T-cell (primary cell): ENCODE data around the gene PLEKHH1. TPM values are rescaled to one million over a fixed set of nuclear protein-coding genes. Genes with fewer than 3 reads are reported as not detected.

Experiments used
- ATAC-seq, 4 experiments: fragments of 200-7000 bp in 3 of 4; fragments of 150-1000 bp in 1 of 4; cut with Tn5 transposase; replicated peaks in 1 of 4; 1 replicate in 3 of 4; 2 replicates in 1 of 4; pipeline ENCODE4 v1.10.0; 2021; ENCODE audit warnings: moderate library complexity in 3 of 4, mild to moderate bottlenecking in 2 of 4, moderate number of reproducible peaks in 1 of 4
- CTCF ChIA-PET, 2 donors: fragments of 300-600 bp; sonication (Branson Sonifier 250); formaldehyde crosslinking; loops; one replicate each; lab custom pipeline; 2022; ENCODE audit warnings: antibody characterized with exemption in 2 of 2; lab: Charles Lee
- POLR2A ChIA-PET, 2 donors: fragments of 300-600 bp; sonication (Branson Sonifier 250); formaldehyde crosslinking; loops; one replicate each; lab custom pipeline; 2022; ENCODE audit warnings: antibody characterized with exemption in 2 of 2; lab: Charles Lee
- DNase-seq, 35 experiments: peaks; one replicate each; pipeline versions ENCODE4 v3.0.0 to v3.0.0-alpha.2; 2013 to 2023
- H3K27ac ChIP-seq: one replicate; pipeline ENCODE4 v1.5.1; 2013; ENCODE audit warnings: low read length
- H3K27me3 ChIP-seq, 2 experiments: replicated peaks in 1 of 2; 1 replicate in 1 of 2; 2 replicates in 1 of 2; pipeline versions ENCODE4 v1.6.1 to v1.7.0; 2013; ENCODE audit warnings: low read length in 1 of 2, mixed read lengths in 1 of 2; ENCODE audit not compliant: control insufficient read depth in 2 of 2, insufficient read depth in 2 of 2; ENCODE audit errors: extremely low read depth in 1 of 2
- H3K36me3 ChIP-seq, 2 donors: 1 replicate in 1 of 2; 2 replicates in 1 of 2; pipeline versions ENCODE4 v1.6.1 to v1.7.0; 2013; ENCODE audit warnings: low read length in 1 of 2; ENCODE audit not compliant: control insufficient read depth in 2 of 2, insufficient read depth in 1 of 2; ENCODE audit errors: extremely low read depth in 1 of 2
- H3K4me1 ChIP-seq, 2 experiments: 1 replicate in 1 of 2; 2 replicates in 1 of 2; pipeline versions ENCODE4 v1.6.1 to v1.7.0; 2013; ENCODE audit warnings: low read length in 2 of 2, mixed read lengths in 1 of 2; ENCODE audit not compliant: insufficient read depth in 2 of 2, control insufficient read depth in 1 of 2; ENCODE audit errors: extremely low read depth in 1 of 2
- H3K4me3 ChIP-seq, 2 donors: 1 replicate in 1 of 2; 2 replicates in 1 of 2; pipeline versions ENCODE4 v1.5.1 to v1.7.0; 2013; ENCODE audit warnings: mild to moderate bottlenecking in 2 of 2, low read length in 1 of 2, moderate library complexity in 1 of 2; ENCODE audit not compliant: control insufficient read depth in 1 of 2; ENCODE audit errors: extremely low read depth in 1 of 2
- H3K9me3 ChIP-seq: 2 replicates; pipeline ENCODE4 v1.7.0; 2013
- H3K27ac Mint-ChIP-seq, 2 donors: one replicate each; pipeline ENCODE4 v1.8.0; 2020 to 2021; ENCODE audit warnings: mild to moderate bottlenecking in 2 of 2, mixed read lengths in 2 of 2
- H3K27me3 Mint-ChIP-seq, 2 donors: one replicate each; pipeline ENCODE4 v1.8.0; 2021 to 2022; ENCODE audit warnings: mixed read lengths in 2 of 2
- H3K36me3 Mint-ChIP-seq: one replicate; pipeline ENCODE4 v1.8.0; 2021; ENCODE audit warnings: mixed read lengths
- H3K4me1 Mint-ChIP-seq, 3 donors: one replicate each; pipeline ENCODE4 v1.8.0; 2020 to 2022; ENCODE audit warnings: mixed read lengths in 3 of 3, mild to moderate bottlenecking in 1 of 3
- H3K4me3 Mint-ChIP-seq, 3 donors: one replicate each; pipeline ENCODE4 v1.8.0; 2020 to 2022; ENCODE audit warnings: mild to moderate bottlenecking in 3 of 3, mixed read lengths in 3 of 3, moderate library complexity in 3 of 3
- H3K9me3 Mint-ChIP-seq, 3 donors: one replicate each; pipeline ENCODE4 v1.8.0; 2020 to 2022; ENCODE audit warnings: mixed read lengths in 3 of 3
- WGBS: methylation state at CpG from one replicate; pipeline ENCODE4 v1.1.5; 2013; ENCODE audit warnings: missing lambda C conversion rate; ENCODE audit not compliant: insufficient coverage; 5-methylcytosine and 5-hydroxymethylcytosine counted together
- total RNA-seq, 35 experiments: library from RNA in 6 of 35; stranded (reverse) in 6 of 35; fragments of 120-200 nt in 1 of 35; gene quantifications; one replicate each; pipeline versions ENCODE4 v1.2.1 to v1.2.4 and lab custom pipeline; 2013 to 2026

PLEKHH1 gene
- total RNA-seq, 5 donors from 2014 or later (not counting 1 experiment from before 2014, with no cell fraction given) = 0.20 to 1.0 (median 0.58) TPM

DNA sequence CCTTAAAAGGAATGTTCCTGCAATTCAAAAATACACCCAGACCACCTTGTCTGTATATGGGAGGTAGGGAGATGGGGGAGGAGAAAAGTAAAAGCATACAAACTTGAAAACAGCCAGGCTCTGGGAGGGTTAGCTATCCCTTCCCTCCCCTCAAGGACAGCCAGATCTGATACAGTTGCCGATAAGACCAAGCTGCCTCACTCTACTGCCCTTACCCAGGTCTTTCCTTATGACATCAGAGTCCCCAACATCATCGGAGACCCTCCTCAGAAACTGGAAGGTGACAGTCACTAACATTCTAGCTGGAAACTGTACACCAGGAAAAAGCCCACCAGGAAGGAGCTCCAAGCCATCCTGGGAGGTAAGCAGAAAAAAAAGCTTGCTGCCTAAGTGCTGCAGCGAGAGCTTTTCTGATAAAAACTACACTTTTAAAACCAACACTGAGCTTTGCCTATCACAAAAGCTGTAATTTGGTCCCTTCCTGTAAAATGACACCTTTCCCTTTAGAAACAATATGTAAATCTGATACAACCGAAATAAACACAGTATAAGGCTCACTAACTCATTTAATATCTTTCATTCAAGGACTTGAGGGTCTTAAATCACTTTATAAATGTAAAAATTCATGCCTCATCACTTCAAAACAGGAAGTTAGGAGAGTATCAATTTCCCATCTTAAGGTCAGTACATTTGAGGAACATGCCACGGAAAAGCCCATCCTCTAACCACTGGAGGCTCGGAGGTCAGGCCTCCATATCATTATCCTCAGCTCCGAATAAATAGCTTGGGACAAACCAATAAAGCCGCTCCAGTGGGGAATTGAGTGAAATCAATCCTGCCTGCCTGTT lies 20.4 kb upstream of the PLEKHH1 start:
- Mint-ChIP-seq H3K36me3 (no peaks in the 10 kb centered on the region), H3K9me3 (no peaks in the 10 kb centered on the region), H3K27me3 (no peaks in the 10 kb centered on the region), H3K4me1 (peaks cover 7 to 37% (median 32%) of the 10 kb centered on the region in 3 donors), H3K4me3 (no peak overlapping the region), H3K27ac (peak overlapping the region; percentile 91 to 94)
- Histone ChIP-seq H3K27ac (no peak overlapping the region), H3K27me3 (no peaks in the 10 kb centered on the region), H3K4me1 (peaks cover 2 to 28% of the 10 kb centered on the region in 2 experiments), H3K4me3 (no peak overlapping the region), H3K36me3 (no peaks in the 10 kb centered on the region), H3K9me3 (no peaks in the 10 kb centered on the region)
- POLR2A ChIA-PET = no interaction called here
- WGBS = 92% methylated on average over 3 of the region's 8 CpGs
- DNase-seq (no peak), ATAC-seq (no peak)
- CTCF ChIA-PET = no interaction called here

DNA sequence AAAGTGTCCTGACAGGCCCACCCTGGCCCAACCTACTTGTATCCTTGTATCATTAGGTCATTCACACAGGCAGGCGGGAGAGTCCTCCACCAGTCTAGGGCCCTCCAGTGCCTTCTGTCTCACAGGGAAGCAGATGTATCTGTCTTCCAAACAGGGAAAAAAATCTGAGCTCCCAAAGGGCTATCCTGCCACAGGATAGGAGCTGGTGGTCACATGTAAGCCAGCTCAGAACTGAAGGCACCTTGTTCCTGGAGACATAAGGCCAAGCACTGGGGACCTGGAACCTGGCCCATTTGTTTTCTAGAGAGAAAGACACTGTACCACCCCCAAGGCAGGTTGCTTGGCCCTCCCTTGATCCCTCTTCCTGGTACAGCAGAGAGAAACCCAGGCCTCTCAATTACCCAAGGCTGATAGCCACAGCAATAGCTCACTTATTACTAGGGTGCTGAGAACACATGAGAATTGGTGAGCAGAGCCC lies 19.4 kb upstream of the PLEKHH1 start:
- Histone ChIP-seq H3K36me3 (no peaks in the 10 kb centered on the region), H3K4me1 (peaks cover 2 to 28% of the 10 kb centered on the region in 2 experiments), H3K27me3 (no peaks in the 10 kb centered on the region), H3K4me3 (no peak overlapping the region), H3K9me3 (no peaks in the 10 kb centered on the region), H3K27ac (peak overlapping the region; percentile 69)
- Mint-ChIP-seq H3K27me3 (no peaks in the 10 kb centered on the region), H3K9me3 (no peaks in the 10 kb centered on the region), H3K4me3 (peak overlapping the region; percentile 86 to 90 (median 88)), H3K27ac (peak overlapping the region; percentile 91 to 94), H3K4me1 (peaks cover 7 to 37% (median 32%) of the 10 kb centered on the region in 3 donors), H3K36me3 (no peaks in the 10 kb centered on the region)
- DNase-seq (peak in 1 of 35 experiments; percentile 9), ATAC-seq (no peak)
- POLR2A ChIA-PET = no interaction called here
- CTCF ChIA-PET = no interaction called here
- 100% methylated on average over 1 of the region's 1 CpG for WGBS

DNA sequence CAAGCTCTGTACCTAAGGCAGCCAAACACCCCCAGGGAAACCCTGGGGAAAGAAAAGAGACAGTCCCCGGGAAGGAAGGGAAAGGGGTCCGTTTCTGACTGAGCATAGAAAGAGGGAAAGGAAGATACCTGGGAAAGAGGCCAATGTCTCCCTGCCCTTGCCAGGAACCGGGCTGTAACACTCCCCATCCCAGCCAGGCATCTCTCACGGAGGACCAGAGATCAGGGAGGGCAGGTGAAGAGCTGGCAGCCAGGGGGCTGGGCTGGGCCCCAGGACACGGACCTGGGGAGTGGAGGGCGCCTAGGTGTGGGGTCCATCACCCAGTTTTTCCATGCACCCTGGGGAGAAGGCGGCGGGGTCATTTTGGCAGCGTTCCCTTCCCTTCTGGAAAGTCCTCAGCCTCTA lies 18.9 kb upstream of the PLEKHH1 start:
- no peaks in the 10 kb centered on the region for H3K9me3 Mint-ChIP-seq
- ChIA-PET CTCF (no interaction called here), POLR2A (no interaction called here)
- no peaks in the 10 kb centered on the region for H3K27me3 Mint-ChIP-seq
- H3K4me1 Mint-ChIP-seq = peaks cover 7 to 37% (median 32%) of the 10 kb centered on the region in 3 donors
- H3K27ac ChIP-seq = peak overlapping the region; percentile 69
- H3K36me3 ChIP-seq = no peaks in the 10 kb centered on the region
- DNase-seq (no peak), ATAC-seq (no peak)
- no peaks in the 10 kb centered on the region for H3K27me3 ChIP-seq
- H3K27ac Mint-ChIP-seq = peak overlapping the region; percentile 91 to 94
- WGBS = 85% methylated on average over 5 of the region's 9 CpGs
- H3K4me3 Mint-ChIP-seq = peak overlapping the region; percentile 86 to 90 (median 88)
- peaks cover 2 to 28% of the 10 kb centered on the region in 2 experiments for H3K4me1 ChIP-seq
- peak overlapping the region; percentile 76 to 81 for H3K4me3 ChIP-seq
- no peaks in the 10 kb centered on the region for H3K36me3 Mint-ChIP-seq
- H3K9me3 ChIP-seq = no peaks in the 10 kb centered on the region

DNA sequence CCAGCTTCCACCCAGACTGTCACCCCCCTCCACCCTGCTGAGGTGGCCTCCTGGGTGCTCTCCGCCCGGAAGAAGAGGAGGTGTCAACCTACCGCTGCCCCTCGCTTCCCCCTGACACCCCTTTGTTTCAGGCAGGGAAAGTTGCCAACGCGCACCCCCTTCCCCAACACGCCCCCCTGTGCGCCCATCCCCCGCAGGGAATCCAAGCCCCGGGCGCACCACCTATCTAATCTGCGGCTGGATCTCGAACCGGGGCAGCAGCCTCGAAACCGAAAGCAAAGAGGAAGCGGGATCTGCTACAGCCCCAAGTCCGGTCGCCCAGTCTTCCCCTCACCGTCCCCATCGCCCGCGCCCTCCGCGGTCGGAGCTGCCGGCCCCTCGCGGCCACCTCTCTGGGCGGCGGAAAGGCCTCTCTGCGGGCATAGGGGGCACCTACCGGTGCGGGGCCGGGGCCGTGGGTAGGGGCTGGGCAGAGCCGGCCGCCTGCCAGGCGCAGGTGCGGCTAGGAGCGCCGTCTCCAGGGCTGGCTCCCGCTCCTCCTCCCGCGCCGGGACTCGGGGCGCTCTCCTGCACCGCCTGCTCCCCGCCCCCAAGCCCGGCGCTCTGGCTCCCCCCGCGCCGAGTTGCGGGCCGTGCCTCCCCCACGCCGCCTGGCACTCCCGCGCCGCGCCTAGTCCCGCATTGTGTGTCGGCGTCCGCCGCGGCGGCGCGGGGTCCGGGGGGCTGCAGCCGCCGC lies 18.3 kb upstream of the PLEKHH1 start:
- Mint-ChIP-seq H3K9me3 (no peaks in the 10 kb centered on the region), H3K27me3 (no peaks in the 10 kb centered on the region), H3K4me1 (peaks cover 7 to 37% (median 32%) of the 10 kb centered on the region in 3 donors), H3K4me3 (peak overlapping the region; percentile 86 to 90 (median 88)), H3K27ac (peak overlapping the region; percentile 90 to 94), H3K36me3 (no peaks in the 10 kb centered on the region)
- Histone ChIP-seq H3K4me1 (peaks cover 2 to 28% of the 10 kb centered on the region in 2 experiments), H3K9me3 (no peaks in the 10 kb centered on the region), H3K27ac (peak overlapping the region; percentile 69), H3K27me3 (no peaks in the 10 kb centered on the region), H3K4me3 (peak overlapping the region; percentile 76 to 81), H3K36me3 (no peaks in the 10 kb centered on the region)
- ATAC-seq (peak; percentile 69 to 75 (median 70)), DNase-seq (peak in 32 of 35 experiments; percentile 6 to 65 (median 27))
- WGBS = under 1% methylated on average over 75 of the region's 75 CpGs
- POLR2A ChIA-PET = no interaction called here
- CTCF ChIA-PET = no interaction called here

DNA sequence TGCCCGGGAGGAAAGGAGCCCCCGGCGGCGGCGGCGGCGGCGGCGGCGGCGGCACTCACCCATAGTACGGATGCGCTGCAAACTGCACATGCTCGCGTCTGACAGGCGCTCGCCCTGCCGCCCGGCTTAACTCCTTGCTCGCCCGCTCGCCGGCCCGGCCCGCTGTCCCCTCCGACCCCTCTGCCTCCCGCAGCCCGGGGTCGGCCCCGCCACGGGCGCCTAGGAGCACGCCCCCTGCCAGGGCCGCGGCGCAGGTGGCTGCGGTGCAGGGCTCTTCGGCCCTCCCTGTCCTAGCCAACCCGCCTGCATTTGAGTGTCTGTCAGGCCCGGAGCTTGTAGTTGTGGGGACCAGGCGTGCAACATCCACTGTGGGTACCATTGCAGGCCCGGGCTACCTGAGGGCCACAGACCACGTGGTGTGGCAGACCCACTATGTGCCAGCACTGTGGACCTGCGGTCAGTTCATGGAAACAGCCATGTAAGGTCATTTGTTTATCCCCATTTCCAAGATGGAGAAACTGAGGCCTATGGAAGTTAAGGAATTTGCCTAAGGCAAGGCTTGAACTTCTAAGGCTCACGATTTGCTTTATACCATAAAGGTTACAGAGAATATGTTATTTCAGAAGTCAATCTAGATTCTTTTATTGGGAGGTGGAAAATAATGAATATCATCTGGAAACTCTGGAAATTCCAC lies 17.6 kb upstream of the PLEKHH1 start:
- peak overlapping the region; percentile 65 to 74 for H3K27ac Mint-ChIP-seq
- Histone ChIP-seq H3K27ac (peak overlapping the region; percentile 43), H3K4me1 (peaks cover 2 to 28% of the 10 kb centered on the region in 2 experiments), H3K4me3 (peak overlapping the region; percentile 65 to 76), H3K36me3 (no peaks in the 10 kb centered on the region), H3K9me3 (no peaks in the 10 kb centered on the region), H3K27me3 (no peaks in the 10 kb centered on the region)
- H3K4me1 Mint-ChIP-seq = peaks cover 7 to 37% (median 32%) of the 10 kb centered on the region in 3 donors
- peak overlapping the region; percentile 72 to 86 (median 76) for H3K4me3 Mint-ChIP-seq
- WGBS = 2% methylated on average over 43 of the region's 45 CpGs
- no peaks in the 10 kb centered on the region for H3K36me3 Mint-ChIP-seq
- H3K9me3 Mint-ChIP-seq = no peaks in the 10 kb centered on the region
- ATAC-seq (peak; percentile 73 to 81 (median 76)), DNase-seq (peak in 17 of 35 experiments; percentile 14 to 50 (median 32))
- ChIA-PET CTCF (interaction anchor here in 1 of 2 donors (0.5 to 0.6 kb wide), 2 partner anchors 16 to 89 kb away, joined by 3 read pairs; no protein-coding TSS in a partner anchor), POLR2A (no interaction called here)
- H3K27me3 Mint-ChIP-seq = no peaks in the 10 kb centered on the region
